Measurements from ENCODE around the gene TBL2.
"Not testable (repeated sequence)": the region's sequence is repeated elsewhere in the genome, so short reads cannot be mapped to it uniquely, and the experiment has no call there.

TBL2 gene

GRCh38 chr7:73569042-73569608 lies 9.3 kb downstream of the TBL2 start:
- no peak for DNase-seq

GRCh38 chr7:73567846-73568685 lies 10.3 kb downstream of the TBL2 start:
- no peak for DNase-seq

GRCh38 chr7:73567140-73567539 lies 11.2 kb downstream of the TBL2 start:
- no peak for DNase-seq

GRCh38 chr7:73566431-73566830 lies 11.9 kb downstream of the TBL2 start:
- DNase-seq = not testable (repeated sequence)

- DNase-seq = peak; percentile 31 to 65 (median 42)
Observed at GRCh38 chr7:73565675-73566340, 12.6 kb downstream of the TBL2 start.

GRCh38 chr7:73560109-73560835 lies 18.1 kb downstream of the TBL2 start:
- DNase-seq = peak; percentile 73 to 88 (median 80)

GRCh38 chr7:73557397-73558257 lies 20.8 kb downstream of the TBL2 start, which contains the start of gene BCL7B:
TSS of gene BCL7B (minus strand) at chr7:73557690. CDS start at chr7:73557578, 112 bp downstream.
- DNase-seq = peak; percentile 87 to 96 (median 94)

GRCh38 chr7:73557108-73557396 lies 21.3 kb downstream of the TBL2 start:
- peak; percentile 97 to 99 (median 98) for DNase-seq

GRCh38 chr7:73556208-73557107 lies 21.9 kb downstream of the TBL2 start:
- DNase-seq = no peak

GRCh38 chr7:73555411-73555982 lies 22.9 kb downstream of the TBL2 start:
- DNase-seq = no peak

- not testable (repeated sequence) for DNase-seq
Observed at GRCh38 chr7:73550093-73550492, 28.3 kb downstream of the TBL2 start.

- no peak for DNase-seq
Observed at GRCh38 chr7:73549176-73549575, 29.2 kb downstream of the TBL2 start.

- DNase-seq = no peak
Observed at GRCh38 chr7:73547841-73548240, 30.5 kb downstream of the TBL2 start.

- no peak for DNase-seq
Observed at GRCh38 chr7:73544678-73545077, 33.7 kb downstream of the TBL2 start.

GRCh38 chr7:73541722-73542121 lies 36.7 kb downstream of the TBL2 start:
- DNase-seq = no peak

- no peak for DNase-seq
Observed at GRCh38 chr7:73539709-73540108, 38.7 kb downstream of the TBL2 start.

- not testable (repeated sequence) for DNase-seq
Observed at GRCh38 chr7:73538510-73538909, 39.9 kb downstream of the TBL2 start.

- no peak for DNase-seq
Observed at GRCh38 chr7:73537051-73537450, 41.3 kb downstream of the TBL2 start.

- no peak for DNase-seq
Observed at GRCh38 chr7:73536479-73536878, 41.9 kb downstream of the TBL2 start.

- DNase-seq = not testable (repeated sequence)
Observed at GRCh38 chr7:73535918-73536317, 42.5 kb downstream of the TBL2 start.

GRCh38 chr7:73533742-73534141 lies 44.6 kb downstream of the TBL2 start:
- DNase-seq = no peak
